HT1080 (cell line): ENCODE data around the gene SHE. TPM values are rescaled to one million over a fixed set of nuclear protein-coding genes. Genes with fewer than 3 reads are reported as not detected.
"Not testable (repeated sequence)": the region's sequence is repeated elsewhere in the genome, so short reads cannot be mapped to it uniquely, and the experiment has no call there.

ENCODE experiments used
- DNase-seq: peaks from one replicate; pipeline ENCODE4 v3.0.0-alpha.2; 2015; ENCODE audit warnings: low read depth
- total RNA-seq: library from RNA; depleted of rRNA; stranded (reverse); fragments of >200 nt; shearing (Covaris generic); gene quantifications from 2 replicates; pipeline ENCODE4 v1.2.3, GENCODE V29; 2014

SHE gene
- total RNA-seq, 1 experiment from 2014 or later = not detected

DNA sequence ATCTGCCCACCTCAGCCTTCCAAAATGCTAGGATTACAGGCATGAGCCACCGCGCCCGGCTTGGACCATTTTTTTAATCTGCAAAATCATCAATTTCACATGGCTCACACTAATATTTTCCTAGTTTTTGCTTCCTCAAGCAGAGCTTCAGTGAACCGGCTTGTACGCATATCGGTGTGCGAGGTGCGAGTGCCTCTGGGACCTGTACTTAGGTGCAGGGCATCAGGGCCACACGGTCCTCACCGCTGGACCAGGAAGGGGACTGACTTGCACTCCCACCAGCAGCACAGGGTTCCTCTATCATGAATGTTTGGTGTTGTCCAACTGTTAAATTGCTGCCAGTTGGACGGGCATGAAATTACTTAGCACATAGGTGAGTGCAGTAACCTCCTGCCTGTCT, 15.4 kb upstream of the SHE start:
- no peak for DNase-seq

DNA sequence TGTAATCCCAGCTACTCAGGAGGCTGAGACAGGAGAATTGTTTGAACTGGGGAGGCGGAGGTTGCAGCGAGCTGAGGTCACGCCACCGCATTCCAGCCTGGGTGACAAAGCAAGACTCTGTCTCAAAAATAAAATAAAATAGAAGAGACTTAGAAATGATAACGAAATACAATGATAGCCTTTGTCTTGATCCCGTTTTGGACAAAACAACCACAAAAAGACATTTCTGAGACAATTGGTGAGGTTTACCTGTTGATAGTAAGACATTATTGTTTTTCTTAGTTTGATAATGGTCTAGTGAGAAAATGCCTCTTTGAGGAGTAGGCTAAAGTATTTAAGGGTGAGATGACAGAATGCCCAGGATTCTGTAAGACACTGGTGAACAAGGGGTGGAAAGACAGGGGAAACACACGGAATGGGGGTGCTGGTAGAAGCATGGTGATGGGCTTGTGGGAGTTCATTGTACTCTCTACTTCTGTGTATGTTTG, 11.9 kb upstream of the SHE start:
- no peak for DNase-seq

DNA sequence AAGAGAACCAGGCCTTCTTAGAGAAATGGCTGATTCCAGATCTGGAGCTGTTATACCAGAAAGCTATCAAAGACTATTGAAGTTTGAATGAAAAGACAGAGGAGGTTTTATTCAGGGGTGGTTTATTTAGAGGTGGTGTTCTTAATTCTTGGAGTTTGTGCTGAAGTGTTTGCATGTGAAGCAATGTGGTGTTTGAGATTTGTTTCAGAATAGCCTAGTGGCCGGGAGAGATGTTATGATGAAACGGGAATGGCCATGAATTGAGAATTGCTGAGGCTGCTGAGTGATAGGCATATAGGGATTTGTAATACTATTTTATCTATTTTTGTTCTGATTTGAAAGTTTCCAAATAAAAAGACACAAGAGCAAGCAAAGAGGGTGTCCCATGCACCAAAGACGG, 10.5 kb upstream of the SHE start:
- DNase-seq = no peak

DNA sequence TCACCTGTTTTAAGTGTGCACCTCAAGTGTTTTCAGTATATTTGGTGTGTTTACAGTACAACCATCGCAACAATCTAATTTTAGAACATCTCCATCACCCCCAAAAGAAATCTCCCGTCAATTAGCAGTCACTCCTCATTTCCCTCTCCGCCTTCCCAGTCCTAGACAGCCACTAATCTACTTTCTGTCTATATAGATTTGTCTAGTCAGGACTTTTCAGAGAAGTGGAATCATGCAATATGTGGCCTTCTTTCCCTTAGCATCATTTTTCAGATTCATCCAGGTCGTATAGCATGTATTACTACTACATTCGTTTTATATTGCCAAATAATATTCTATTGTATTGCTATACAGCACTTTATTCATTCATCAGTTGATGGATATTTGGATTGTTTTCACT, 1.7 kb upstream of the SHE start:
- no peak for DNase-seq

DNA sequence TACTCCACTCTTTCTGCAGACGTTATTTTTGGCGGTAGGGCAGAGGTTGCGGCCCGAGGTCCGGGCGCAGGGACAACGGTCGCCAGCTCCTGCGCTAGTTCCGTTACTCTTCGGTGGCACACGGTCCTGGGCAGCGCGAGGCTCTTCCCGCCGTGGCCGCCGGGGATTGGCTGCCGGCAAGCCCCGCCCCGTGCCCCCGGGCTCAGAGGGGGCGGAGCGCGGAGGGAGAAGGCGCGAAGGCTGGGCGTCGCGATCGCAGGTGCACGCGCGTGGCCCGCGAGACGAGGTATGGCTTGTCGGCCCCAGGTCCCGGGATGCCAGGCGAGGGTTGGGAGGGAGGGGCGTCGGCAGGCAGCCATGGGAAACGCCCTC, 518 bp upstream of the SHE start:
- no peak for DNase-seq

DNA sequence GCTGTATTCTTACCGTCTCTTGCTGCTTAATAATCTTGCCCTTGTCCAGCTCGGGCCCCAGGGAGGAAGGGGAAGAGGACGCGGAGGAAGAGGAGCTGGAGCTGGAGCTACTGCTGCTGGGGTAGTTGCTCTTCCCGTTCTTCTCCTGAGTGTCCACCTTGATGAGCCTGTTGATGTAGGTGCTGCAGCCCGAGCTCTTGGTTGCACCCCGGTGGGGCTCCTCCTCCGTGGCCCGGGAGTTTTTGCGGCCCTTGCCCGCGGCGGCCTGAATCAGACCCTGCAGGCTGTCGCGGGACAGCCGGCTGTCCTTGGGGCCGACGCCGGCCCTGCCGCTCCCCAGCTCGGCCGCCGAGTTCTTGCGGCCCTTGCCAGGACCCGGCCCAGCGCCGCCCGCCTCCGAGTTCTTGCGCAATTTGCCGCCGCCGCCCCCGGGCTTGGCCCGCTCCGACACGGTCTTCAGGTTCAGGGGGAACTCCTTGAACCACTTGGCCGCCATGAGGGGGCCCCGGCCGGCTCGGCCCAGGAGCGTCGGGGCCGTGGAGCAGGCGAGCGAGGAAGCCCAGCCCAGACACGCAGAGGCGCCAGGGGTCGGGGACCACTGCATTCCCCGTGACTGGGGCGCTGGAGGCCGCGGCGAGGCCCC, 668 bp downstream of the SHE start:
- DNase-seq = no peak

DNA sequence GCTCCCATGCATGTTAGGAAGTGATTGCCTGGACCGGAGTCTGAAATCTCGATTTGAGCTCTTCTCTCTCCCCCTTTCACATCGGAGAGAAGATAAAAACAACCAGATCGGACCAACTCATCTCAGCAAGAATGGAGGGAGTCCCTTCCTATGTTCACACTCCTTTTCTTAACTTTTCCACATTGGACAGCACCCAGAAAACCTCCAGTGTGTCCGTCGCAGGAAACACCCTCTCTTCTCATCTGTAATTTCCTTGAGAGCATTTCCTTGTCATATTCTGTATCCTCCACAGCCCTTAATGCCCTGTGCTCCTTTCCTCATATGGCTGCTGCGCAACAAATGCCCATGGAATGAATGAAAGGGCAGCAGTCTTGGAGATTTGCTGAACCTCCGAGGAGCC, 1.7 kb downstream of the SHE start:
- no peak for DNase-seq

DNA sequence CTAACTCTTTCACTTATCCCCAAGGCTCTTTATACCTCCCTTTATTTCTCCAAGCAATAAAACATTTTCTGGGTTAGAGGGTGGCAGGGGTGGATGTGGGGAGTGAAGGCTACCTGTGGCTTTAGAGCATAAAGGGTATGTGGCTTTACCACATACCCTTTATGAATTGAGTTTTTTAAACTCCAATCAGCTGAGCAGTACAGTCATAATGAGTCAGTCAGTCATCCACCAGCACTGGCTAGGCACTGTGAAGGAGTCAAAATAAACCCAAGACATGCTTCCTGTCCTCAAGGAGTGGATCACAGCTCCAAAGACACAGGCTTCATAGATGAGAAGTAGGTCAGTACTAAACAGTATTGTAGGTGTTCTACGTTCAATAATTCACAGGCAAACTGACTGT, 2.8 kb downstream of the SHE start:
- DNase-seq = peak; percentile 59

DNA sequence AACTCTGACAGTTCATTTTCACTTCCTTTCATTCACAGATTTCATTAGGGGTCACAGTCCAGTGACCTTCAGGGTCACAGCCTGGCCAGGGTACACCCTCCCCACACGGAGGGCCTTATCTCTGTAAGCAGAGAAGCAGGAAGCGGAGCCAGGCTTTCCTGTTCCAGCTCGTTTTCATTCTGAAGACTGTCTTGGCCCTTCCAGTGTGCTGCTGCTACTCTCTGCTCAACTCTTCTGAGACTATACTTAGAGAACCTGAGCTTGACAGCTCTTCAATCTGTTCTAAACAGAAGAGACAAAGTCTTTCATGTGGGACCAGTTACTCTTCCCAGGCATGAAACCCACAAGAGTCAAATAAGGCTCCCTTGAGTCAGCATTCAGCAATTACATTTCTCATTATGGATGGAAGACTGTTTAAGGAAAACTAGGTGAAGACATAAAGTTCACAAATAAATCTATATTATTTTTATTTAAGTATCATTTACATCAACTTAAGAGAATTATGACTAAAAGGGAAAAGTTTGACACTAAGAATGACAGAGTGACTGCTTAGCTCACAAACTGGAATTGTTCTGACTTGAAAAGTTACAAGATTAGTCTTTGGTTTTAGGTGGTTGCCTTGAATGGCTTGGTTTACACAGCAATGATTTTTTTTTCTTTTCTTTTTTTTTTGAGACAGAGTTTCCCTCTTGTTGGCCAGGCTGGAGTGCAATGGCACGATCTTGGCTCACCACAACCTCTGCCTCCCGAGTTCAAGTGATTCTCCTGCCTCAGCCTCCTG, 5.0 kb downstream of the SHE start:
- DNase-seq = no peak

DNA sequence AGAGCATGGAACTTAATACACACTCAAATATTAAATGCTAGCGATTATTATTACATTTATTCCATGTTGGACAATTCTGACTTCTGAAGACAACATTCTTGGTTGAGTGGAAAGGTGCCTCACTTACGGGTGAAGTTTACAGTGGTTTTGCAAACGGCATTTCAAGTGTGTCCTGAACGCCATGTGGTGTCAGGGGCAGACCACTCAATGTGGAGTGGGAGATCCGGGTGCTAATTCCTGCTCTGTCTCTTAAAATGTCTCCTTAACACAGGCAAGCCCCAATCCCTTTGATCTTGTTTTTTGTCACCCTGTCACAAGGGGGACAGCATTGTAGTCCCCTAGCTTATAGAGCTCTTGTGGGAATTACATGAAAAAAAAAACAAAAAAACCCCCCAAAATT, 5.8 kb downstream of the SHE start:
- no peak for DNase-seq

DNA sequence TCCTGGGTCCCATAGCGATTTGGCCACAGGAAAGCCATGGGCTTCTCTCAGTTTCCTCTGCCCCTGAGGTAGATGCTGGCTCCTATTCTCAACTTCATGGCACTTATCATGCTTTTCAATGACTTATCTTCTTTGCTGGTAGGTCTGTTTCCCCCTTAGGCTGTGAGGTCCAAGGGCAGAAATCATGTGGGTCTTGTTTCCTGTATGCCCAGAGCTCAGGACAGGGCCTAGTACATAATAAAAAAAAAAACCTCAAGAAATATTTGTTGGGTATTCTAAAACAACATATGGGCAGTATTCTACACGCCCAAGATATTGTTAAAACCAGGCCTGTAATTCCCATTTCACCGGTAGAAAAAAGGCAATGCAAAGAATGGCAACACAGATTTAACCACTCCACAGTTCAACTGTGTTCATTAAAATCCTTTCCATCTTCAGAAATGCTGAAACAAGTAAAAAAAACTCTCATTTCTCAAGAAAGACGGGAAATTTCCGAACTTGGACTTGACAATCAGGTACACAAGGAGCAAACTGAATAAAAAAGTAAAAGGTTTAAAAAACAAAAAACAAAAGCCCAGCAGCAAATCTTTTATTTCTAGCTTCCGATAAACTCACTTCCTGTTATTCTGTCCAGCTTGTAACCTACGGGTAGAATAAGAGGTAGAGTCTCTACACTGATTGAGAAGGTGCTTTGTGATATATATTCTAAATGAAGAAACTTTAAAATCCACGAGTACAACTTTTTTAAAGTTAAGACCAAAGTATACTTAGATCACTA, 6.5 kb downstream of the SHE start:
- DNase-seq = no peak

DNA sequence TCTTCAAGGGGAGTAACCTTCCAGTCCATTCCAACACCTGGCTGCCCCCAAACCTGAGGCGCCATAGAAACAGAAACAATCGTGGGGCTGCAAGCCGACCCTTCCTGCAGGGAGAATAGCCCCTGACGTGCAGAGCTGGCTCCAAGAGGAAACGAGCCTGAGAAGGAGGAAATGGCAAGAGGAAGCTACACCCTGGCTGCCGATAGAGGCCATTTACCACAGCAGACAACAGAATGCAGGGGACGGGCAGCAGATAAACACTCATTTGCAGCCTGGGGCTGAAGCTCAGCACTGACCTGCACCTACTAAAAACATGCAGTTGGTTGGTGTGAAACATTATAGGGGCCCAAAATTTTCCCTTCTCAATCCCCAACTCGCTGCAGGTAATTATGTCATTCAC, 8.9 kb downstream of the SHE start:
- DNase-seq = no peak

DNA sequence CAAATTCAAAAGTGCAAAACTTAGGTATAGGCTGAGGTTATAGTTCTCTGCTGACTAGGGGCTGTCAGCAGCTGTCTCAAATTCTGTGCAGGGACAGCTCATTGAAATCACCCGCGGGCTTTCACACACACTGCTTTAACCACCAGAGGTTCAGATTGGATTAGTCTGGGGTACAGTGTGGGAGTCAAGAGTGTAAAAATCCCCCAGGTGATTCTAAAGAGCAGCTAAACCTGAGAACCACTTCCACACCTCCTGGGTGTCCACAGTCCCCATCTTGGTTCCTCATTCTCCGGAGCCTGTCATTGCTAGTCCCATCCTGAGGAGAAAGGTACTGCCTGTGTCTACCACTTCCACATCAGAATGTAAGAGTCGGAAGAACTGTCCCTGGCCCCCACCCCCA, 10.1 kb downstream of the SHE start:
- no peak for DNase-seq

DNA sequence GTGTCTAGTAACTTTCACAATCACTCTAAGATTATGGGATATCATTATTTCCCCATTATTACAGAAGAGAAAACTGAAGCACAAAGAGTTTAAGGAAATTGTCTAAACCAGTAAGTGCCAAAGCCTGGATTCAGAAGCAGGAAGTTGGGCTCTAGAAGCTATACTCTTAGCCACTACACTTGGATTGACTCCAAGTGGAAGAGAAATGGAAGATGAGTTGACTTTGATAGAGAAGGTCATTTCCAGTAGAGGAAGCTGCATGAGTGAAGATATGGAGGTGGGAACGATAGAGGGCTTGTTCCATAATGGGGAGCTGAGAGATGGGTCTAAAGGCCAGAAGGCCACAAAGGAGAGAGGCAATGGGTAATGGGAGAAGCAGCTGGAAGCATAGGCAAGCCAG, 11.9 kb downstream of the SHE start:
- no peak for DNase-seq

DNA sequence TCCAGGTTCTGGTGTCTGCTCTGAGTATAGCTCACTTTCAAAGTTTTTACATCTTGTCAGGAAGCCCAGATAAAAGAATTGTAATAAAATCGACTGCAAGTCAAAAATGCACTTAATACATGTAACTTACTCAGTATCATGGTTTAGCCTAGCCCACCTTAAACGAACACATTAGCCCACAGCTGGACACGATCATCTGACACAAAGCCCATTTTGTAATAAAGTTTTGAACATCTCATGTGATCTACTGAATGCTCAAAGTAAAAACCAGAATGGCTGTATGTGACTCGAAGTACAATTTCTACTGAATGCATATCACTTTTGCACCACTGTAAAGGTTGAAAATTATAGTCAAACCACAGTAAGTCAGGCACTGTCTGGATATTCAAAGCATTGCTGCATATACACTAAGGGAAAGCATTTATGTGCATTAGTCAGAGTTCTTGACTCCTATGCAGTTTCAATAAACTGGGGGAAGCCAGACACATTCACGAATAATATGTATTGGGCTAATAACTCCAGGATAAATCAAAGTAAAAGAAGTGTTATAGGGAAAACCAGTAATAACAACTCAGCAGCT, 12.4 kb downstream of the SHE start:
- no peak for DNase-seq

DNA sequence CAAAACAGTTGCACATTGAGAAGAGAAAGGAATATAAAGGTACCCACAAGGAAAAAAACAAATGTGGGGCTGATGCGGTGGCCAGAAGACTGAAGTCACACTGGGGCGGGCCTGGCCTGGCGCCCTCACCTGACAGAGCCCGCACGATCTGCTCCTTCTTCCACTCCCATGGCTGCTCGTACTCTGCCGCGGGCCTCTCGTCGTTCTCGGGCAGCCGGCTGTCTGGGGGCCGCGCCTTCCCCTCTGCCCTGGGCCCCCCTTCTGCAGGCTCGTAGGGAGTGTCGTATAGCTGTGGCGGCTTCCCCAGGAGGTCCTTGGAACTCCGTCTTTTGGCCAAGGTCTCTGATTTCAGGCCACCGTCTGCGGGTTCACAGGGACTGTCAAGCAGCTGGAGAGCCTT, 13.3 kb downstream of the SHE start:
- no peak for DNase-seq

DNA sequence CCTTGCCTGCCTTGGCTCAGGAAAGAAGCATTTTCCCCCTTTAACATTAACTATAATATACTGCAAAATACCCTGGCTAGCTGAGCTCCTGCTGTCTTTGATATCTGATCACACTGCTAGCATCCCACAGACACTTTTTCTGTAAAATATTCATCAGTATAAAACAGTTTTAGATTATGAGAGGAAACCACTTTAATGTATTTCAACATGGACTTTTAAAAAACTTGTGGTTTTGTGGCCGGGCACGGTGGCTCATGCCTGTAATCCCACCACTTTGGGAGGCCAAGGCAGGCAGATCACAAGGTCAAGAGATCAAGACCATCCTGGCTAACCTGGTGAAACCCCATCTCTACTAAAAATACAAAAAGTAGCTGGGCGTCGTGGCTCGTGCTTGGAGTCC, 15.5 kb downstream of the SHE start:
- DNase-seq = not testable (repeated sequence)

DNA sequence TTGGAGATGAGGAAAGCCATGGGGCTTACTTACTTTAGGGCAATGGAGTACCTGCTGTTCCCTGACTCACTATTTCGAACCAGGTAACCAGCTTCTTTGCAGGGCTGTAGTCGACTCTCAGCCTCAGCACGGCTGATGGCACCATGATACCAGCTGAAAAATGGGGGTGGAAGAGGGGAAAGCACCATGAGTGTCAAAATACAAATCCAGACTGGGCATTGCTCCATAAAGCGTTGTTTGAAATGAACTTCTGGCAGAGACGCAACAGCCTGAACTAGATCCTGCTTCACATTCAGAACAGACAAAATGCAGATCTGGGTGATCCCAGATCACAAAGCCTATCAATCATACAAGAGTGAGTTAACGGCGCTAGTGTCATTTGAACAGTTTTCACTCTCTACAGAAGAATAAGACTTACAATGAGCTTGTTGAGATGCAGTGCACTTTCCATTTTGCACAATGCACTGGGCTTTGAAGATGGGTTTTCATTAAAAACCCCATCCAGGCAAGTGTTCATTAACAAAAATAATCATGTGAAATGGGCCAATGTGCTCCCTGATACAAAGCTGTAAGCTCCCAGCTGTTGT, 16.2 kb downstream of the SHE start:
- DNase-seq = no peak

DNA sequence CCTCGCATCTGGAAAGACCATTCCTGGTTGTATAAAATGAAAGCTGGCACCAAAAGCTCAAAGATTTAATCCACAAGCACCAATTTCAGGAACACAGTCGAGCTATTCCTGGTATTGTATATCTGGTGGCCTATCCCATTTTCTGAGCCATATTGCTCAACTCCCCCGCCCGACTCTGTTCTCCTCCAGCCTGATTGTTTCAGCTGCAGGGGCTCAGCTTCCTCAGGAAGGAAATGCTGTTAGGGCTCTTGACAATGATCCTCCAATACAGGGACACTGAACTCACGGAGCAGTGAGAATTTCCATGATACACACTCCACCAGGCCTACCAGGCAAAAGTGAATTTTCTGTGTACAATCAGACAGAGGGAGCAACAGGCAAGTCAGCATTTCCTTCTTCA, 17.1 kb downstream of the SHE start:
- no peak for DNase-seq

DNA sequence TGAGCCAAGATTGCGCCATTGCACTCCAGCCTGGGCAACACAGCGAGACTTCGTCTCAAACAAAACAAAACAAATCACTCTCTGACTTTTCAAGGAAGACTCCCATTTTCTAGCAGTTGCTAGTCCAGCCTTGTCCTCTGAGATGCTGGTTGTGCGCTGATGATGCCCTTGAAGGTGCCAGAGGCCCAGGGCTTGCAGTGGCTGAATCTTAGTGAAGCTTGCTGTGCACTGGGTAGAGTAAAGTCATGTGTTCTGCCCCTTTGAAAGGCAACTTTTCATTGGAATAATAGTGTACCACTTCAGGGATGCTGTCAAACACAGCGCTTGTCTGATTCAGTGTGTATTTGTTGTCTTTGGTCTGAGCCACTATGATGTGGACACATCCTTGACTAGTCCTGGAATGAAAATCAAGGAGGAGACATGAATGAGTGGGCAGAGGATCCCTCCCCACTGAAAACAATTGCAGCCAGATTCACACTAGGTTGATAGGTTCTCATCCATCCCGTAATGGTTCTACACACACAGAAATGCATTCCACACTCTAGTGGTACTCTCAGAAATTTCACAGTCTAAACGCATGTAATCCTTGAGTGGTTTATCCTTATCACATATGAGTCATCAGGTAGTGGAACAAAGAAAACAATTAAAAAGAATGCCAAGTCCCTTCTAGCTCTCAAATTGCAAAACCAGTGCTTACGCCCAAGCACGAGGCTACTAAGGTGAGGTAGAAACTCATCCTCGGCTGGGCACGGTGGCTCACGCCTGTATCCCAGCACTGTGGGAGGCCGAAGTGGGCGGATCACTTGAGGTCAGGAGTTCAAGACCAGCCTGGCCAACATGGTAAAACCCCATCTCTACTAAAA, 18.0 kb downstream of the SHE start:
- DNase-seq = peak; percentile 68

DNA sequence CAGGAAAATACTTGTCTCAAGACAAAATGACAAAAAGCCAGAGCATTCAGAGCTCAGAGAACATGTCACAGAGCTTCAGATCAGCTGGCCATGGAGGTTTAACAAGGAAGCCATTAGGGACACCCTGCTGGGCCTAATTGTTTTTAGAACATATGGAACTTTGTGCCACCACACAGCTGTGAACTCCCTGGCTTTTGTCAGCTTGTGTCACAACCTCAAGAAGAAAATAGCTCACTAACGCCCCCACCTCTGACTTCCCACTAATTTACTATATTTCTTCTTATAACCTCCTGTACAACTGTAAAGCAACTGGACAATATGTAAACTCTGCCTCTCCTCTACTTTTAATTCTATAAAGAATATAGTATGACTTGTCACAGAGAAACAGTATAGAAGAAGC, 21.2 kb downstream of the SHE start:
- no peak for DNase-seq
